ENCODE results near the gene ACKR1.

Gene ACKR1

DNA sequence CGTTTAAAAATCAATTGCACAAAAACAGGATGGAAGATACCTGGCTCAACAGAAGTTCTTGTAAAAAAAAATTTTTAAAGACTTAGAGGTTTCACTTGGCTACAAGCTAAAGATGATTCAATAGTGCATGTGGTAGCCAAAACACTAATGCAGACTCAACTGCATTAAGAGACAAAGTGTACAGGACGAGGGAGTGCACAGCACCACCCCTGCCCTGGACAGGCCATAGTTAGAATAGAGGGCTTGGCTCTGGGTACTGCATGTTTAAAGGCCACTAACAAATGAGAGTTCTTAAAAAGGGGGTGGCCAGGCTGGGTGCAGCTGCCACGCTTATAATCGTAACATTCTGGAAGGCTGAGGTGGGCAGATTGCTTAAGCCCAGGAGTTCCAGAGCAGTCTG is 7.9 kb downstream of the ACKR1 start:
- FAIRE-seq (no peak), DNase-seq (ENCODE audit: insufficient read length, low spot score) (no peak)
- no peak for TF ChIP-seq TAF1 (IDR thresholded peaks at IDR 0.05; ENCODE audit: low read depth, low read length)
- no peak for TF ChIP-seq POLR2AphosphoS5 (IDR thresholded peaks at IDR 0.05; ENCODE audit: low read depth, low read length)
- no peak for TF ChIP-seq POU2F2 (IDR thresholded peaks at IDR 0.05; ENCODE audit: low read depth, low read length)
- TF ChIP-seq POLR2A (IDR thresholded peaks at IDR 0.05; ENCODE audit: low read depth, low read length), result no peak
- no peak for TF ChIP-seq SPI1 (IDR thresholded peaks at IDR 0.05; ENCODE audit: low read depth, low read length)
- no peak for TF ChIP-seq PAX5 (IDR thresholded peaks at IDR 0.05; ENCODE audit: insufficient read depth, low read length, severe bottlenecking)

- no peak for TF ChIP-seq TAF1 (IDR thresholded peaks at IDR 0.05; ENCODE audit: low read depth, low read length)
- no peak for TF ChIP-seq POLR2A (IDR thresholded peaks at IDR 0.05; ENCODE audit: low read depth, low read length)
- TF ChIP-seq POU2F2 (IDR thresholded peaks at IDR 0.05; ENCODE audit: low read depth, low read length), result no peak
- TF ChIP-seq PAX5 (IDR thresholded peaks at IDR 0.05; ENCODE audit: insufficient read depth, low read length, severe bottlenecking), result no peak
- TF ChIP-seq POLR2AphosphoS5 (IDR thresholded peaks at IDR 0.05; ENCODE audit: low read depth, low read length), result no peak
- TF ChIP-seq SPI1 (IDR thresholded peaks at IDR 0.05; ENCODE audit: low read depth, low read length), result no peak
- DNase-seq (ENCODE audit: insufficient read length, low spot score) (peak; percentile 37), FAIRE-seq (peak; percentile 47)
These were observed 9.6 kb downstream of the ACKR1 start for GRCh38 chr1:159214149-159214760.

GRCh38 chr1:159218649-159219636 is 14.3 kb downstream of the ACKR1 start:
- no peak for DNase-seq (ENCODE audit: insufficient read length, low spot score)
- no peak for FAIRE-seq
- TF ChIP-seq TAF1 (IDR thresholded peaks at IDR 0.05; ENCODE audit: low read depth, low read length) (no peak), PAX5 (IDR thresholded peaks at IDR 0.05; ENCODE audit: insufficient read depth, low read length, severe bottlenecking) (no peak), POU2F2 (IDR thresholded peaks at IDR 0.05; ENCODE audit: low read depth, low read length) (no peak)

- DNase-seq (ENCODE audit: insufficient read length, low spot score) (no peak), FAIRE-seq (no peak)
- no peak for TF ChIP-seq SPI1 (IDR thresholded peaks at IDR 0.05; ENCODE audit: low read depth, low read length)
- TF ChIP-seq PAX5 (IDR thresholded peaks at IDR 0.05; ENCODE audit: insufficient read depth, low read length, severe bottlenecking), result no peak
- TF ChIP-seq POLR2A (IDR thresholded peaks at IDR 0.05; ENCODE audit: low read depth, low read length), result no peak
- TF ChIP-seq TAF1 (IDR thresholded peaks at IDR 0.05; ENCODE audit: low read depth, low read length), result no peak
- TF ChIP-seq POLR2AphosphoS5 (IDR thresholded peaks at IDR 0.05; ENCODE audit: low read depth, low read length), result no peak
- no peak for TF ChIP-seq POU2F2 (IDR thresholded peaks at IDR 0.05; ENCODE audit: low read depth, low read length)
These were observed 17.6 kb downstream of the ACKR1 start for GRCh38 chr1:159222075-159222865.

GRCh38 chr1:159223004-159223403 is 18.3 kb downstream of the ACKR1 start:
- FAIRE-seq (no peak), DNase-seq (ENCODE audit: insufficient read length, low spot score) (no peak)
- TF ChIP-seq POLR2A (IDR thresholded peaks at IDR 0.05; ENCODE audit: low read depth, low read length) (no peak), PAX5 (IDR thresholded peaks at IDR 0.05; ENCODE audit: insufficient read depth, low read length, severe bottlenecking) (no peak)

DNA sequence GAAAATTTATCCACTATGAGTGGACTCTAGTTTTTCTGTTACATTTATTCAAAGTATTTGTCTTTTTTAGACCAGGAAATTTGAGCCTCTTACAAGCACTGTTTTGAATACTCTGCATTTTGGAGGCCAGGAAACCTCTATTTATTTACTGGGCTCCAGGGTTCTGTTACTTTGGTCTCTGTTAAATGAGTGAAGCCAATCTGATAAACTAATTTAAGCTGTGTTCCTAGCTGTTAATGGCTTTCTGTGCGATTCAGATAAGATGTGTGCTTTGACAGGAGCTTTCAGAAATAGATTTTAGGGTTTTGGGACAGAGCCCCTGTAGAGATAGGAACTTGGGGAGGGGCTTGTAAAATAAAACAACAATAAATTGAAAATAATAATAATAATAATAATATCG is 23.9 kb downstream of the ACKR1 start:
- no peak for FAIRE-seq
- TF ChIP-seq POLR2A (IDR thresholded peaks at IDR 0.05; ENCODE audit: low read depth, low read length), result no peak
- no peak for TF ChIP-seq POU2F2 (IDR thresholded peaks at IDR 0.05; ENCODE audit: low read depth, low read length)
- TF ChIP-seq PAX5 (IDR thresholded peaks at IDR 0.05; ENCODE audit: insufficient read depth, low read length, severe bottlenecking), result no peak
- TF ChIP-seq POLR2AphosphoS5 (IDR thresholded peaks at IDR 0.05; ENCODE audit: low read depth, low read length), result no peak
- TF ChIP-seq TAF1 (IDR thresholded peaks at IDR 0.05; ENCODE audit: low read depth, low read length), result no peak
- TF ChIP-seq SPI1 (IDR thresholded peaks at IDR 0.05; ENCODE audit: low read depth, low read length), result no peak
- no peak for DNase-seq (ENCODE audit: insufficient read length, low spot score)

DNA sequence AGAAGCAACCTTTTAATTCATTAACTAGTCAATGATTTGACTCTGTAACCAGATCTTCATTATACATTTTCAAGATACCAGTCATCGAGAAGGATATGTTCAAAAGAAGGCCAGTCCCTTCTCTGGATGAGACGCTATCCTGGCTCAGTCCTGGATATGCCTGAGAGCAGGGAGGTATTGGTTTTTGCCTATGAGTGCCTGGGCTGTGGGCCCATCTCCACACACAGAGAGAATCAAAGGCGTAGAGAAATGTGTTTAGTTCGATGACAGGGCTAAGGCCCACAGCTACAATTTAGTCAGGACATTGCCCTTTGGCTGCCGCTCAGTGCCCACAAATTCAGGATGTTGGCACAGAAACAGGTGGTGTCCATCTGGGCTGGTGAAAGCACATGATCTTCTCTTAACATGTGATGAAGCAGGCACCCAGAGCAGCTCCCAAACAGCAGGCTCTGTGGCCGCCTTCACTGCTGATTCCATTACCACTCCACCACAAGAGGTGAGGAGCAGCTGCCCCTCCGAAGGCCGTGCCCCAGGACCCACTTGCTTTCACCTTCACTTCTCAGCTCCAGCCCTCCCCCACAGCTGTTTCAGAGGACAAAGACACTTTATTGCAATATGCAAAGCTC is 24.7 kb downstream of the ACKR1 start:
- no peak for TF ChIP-seq SPI1 (IDR thresholded peaks at IDR 0.05; ENCODE audit: low read depth, low read length)
- no peak for TF ChIP-seq POLR2AphosphoS5 (IDR thresholded peaks at IDR 0.05; ENCODE audit: low read depth, low read length)
- TF ChIP-seq TAF1 (IDR thresholded peaks at IDR 0.05; ENCODE audit: low read depth, low read length), result no peak
- no peak for TF ChIP-seq POLR2A (IDR thresholded peaks at IDR 0.05; ENCODE audit: low read depth, low read length)
- TF ChIP-seq PAX5 (IDR thresholded peaks at IDR 0.05; ENCODE audit: insufficient read depth, low read length, severe bottlenecking), result no peak
- no peak for TF ChIP-seq POU2F2 (IDR thresholded peaks at IDR 0.05; ENCODE audit: low read depth, low read length)
- FAIRE-seq, result no peak
- DNase-seq (ENCODE audit: insufficient read length, low spot score), result no peak

- no peak for DNase-seq (ENCODE audit: insufficient read length, low spot score)
- no peak for FAIRE-seq
- TF ChIP-seq PAX5 (IDR thresholded peaks at IDR 0.05; ENCODE audit: insufficient read depth, low read length, severe bottlenecking) (no peak), POLR2A (IDR thresholded peaks at IDR 0.05; ENCODE audit: low read depth, low read length) (no peak), SPI1 (IDR thresholded peaks at IDR 0.05; ENCODE audit: low read depth, low read length) (no peak), POLR2AphosphoS5 (IDR thresholded peaks at IDR 0.05; ENCODE audit: low read depth, low read length) (no peak), TAF1 (IDR thresholded peaks at IDR 0.05; ENCODE audit: low read depth, low read length) (no peak), POU2F2 (IDR thresholded peaks at IDR 0.05; ENCODE audit: low read depth, low read length) (no peak)
These were observed 25.2 kb downstream of the ACKR1 start for GRCh38 chr1:159229896-159230295.
